OCI-LY7 (cell line): ENCODE data around the gene SEC31A. TPM values are rescaled to one million over a fixed set of nuclear protein-coding genes. Genes with fewer than 3 reads are reported as not detected.

Experiments used
- BruUV-seq: library from RNA; stranded (reverse); fragments of 400-500 nt; replicated peaks from 2 replicates; lab custom pipeline; 2021; lab: Mats Ljungman, UMichigan
- CTCF ChIA-PET: fragments of 300-600 bp; sonication (Branson Sonifier 250); formaldehyde crosslinking; loops from one replicate; lab custom pipeline; 2022; ENCODE audit warnings: antibody characterized with exemption; ENCODE audit not compliant: unreplicated experiment; lab: Charles Lee
- POLR2A ChIA-PET: fragments of 300-600 bp; sonication (Branson Sonifier 250); formaldehyde crosslinking; loops from one replicate; lab custom pipeline; 2022; ENCODE audit warnings: antibody characterized with exemption; lab: Charles Lee
- DNase-seq: peaks from one replicate; pipeline ENCODE4 v3.0.0-alpha.2; 2015; ENCODE audit warnings: low spot score
- H2AFZ ChIP-seq: fragments of 200-600 bp; sonication (generic), shearing (Covaris generic); 2 replicates; pipeline ENCODE4 v1.6.1; 2014; ENCODE audit warnings: mild to moderate bottlenecking, antibody characterized with exemption, low read length, moderate library complexity
- H3K27ac ChIP-seq: fragments of 200-600 bp; sonication (generic); 2 replicates; pipeline ENCODE4 v1.5.1; 2014; ENCODE audit warnings: mixed run types, low read depth, mild to moderate bottlenecking, moderate library complexity, low read length, inconsistent platforms; ENCODE audit not compliant: poor library complexity, severe bottlenecking
- H3K36me3 ChIP-seq: fragments of 200-600 bp; sonication (generic); 2 replicates; pipeline ENCODE4 v1.6.1; 2014; ENCODE audit warnings: mild to moderate bottlenecking, antibody characterized with exemption, low read length, moderate library complexity, mixed read lengths; ENCODE audit not compliant: insufficient read depth
- H3K4me1 ChIP-seq: fragments of 200-600 bp; sonication (generic); 2 replicates; pipeline ENCODE4 v1.5.1; 2014; ENCODE audit warnings: mild to moderate bottlenecking, low read length; ENCODE audit not compliant: insufficient read depth, poor library complexity, severe bottlenecking
- H3K4me2 ChIP-seq: fragments of 200-600 bp; sonication (generic); 2 replicates; pipeline ENCODE4 v1.6.1; 2014; ENCODE audit warnings: mild to moderate bottlenecking, low read length
- H3K4me3 ChIP-seq: fragments of 200-600 bp; sonication (generic); 2 replicates; pipeline ENCODE4 v1.5.1; 2014; ENCODE audit warnings: mild to moderate bottlenecking, low read depth, low read length; ENCODE audit not compliant: poor library complexity, severe bottlenecking
- H3K79me2 ChIP-seq: fragments of 200-600 bp; sonication (generic); 2 replicates; pipeline ENCODE4 v1.6.1; 2016; ENCODE audit warnings: low read depth, mild to moderate bottlenecking, low read length, moderate library complexity, mixed read lengths; ENCODE audit not compliant: insufficient read depth
- H3K9me2 ChIP-seq: fragments of 200-600 bp; sonication (generic); 2 replicates; pipeline ENCODE4 v1.6.1; 2016; ENCODE audit warnings: mild to moderate bottlenecking, low read length, mixed read lengths; ENCODE audit not compliant: insufficient read depth
- H3K9me3 ChIP-seq: fragments of 200-600 bp; sonication (generic); 2 replicates; pipeline ENCODE4 v1.6.1; 2014; ENCODE audit warnings: mild to moderate bottlenecking, mixed run types, low read length, mixed read lengths
- H4K20me1 ChIP-seq: fragments of 200-600 bp; sonication (generic); 2 replicates; pipeline ENCODE4 v1.6.1; 2014; ENCODE audit warnings: mild to moderate bottlenecking, antibody characterized with exemption, low read length, moderate library complexity, mixed read lengths; ENCODE audit not compliant: insufficient read depth
- CTCF ChIP-seq: fragments of 200-600 bp; sonication (generic); conservative IDR thresholded peaks from 2 replicates; pipeline ENCODE4 v1.5.1; 2014; ENCODE audit warnings: mild to moderate bottlenecking, antibody characterized with exemption, low read length, moderate library complexity, mixed read lengths
- EZH2phosphoT487 ChIP-seq: fragments of 200-600 bp; sonication (generic); IDR thresholded peaks from 2 replicates; pipeline ENCODE4 v1.6.1; 2018; ENCODE audit warnings: low read depth, borderline replicate concordance, mild to moderate bottlenecking, mixed run types, antibody characterized with exemption, low read length, moderate library complexity, mixed read lengths
- intact Hi-C: fragments of 100-400 bp; cut with micrococcal nuclease; formaldehyde crosslinking; loops from one replicate; pipeline ENCODE4 v1.10.0; 2022; ENCODE audit not compliant: unreplicated experiment
- total RNA-seq, 2 experiments: library from RNA; depleted of rRNA in 1 of 2; stranded (reverse); fragments of >200 nt in 1 of 2; shearing (Covaris generic) in 1 of 2; gene quantifications; 2 replicates each; pipeline ENCODE4 v1.2.3, GENCODE V29; 2014 to 2022

Gene SEC31A
- total RNA-seq, 2 experiments from 2014 or later = 93.4 to 135 TPM

GRCh38 chr4:82852751-82853285, 38.1 kb downstream of the SEC31A start:
- Histone ChIP-seq H3K79me2 (no peaks in the 10 kb centered on the region), H3K9me3 (no peaks in the 10 kb centered on the region), H3K4me2 (no peak overlapping the region), H2AFZ (no peak overlapping the region), H3K4me3 (no peak overlapping the region), H3K36me3 (peaks cover 97% of the 10 kb centered on the region), H3K4me1 (no peaks in the 10 kb centered on the region), H3K27ac (no peak overlapping the region), H3K9me2 (no peaks in the 10 kb centered on the region), H4K20me1 (no peaks in the 10 kb centered on the region)
- POLR2A ChIA-PET = interaction anchor here (0.6 to 1.4 kb wide), 6 partner anchors 12 to 181 kb away, joined by 3 to 4 read pairs (median 3); no protein-coding TSS in a partner anchor
- intact Hi-C loops = no loop called here
- CTCF ChIA-PET = no interaction called here
- BruUV-seq = no TSS peak
- no peak for DNase-seq
- TF ChIP-seq EZH2phosphoT487 (no peak), CTCF (no peak)

GRCh38 chr4:82851885-82852750, 38.8 kb downstream of the SEC31A start:
- Histone ChIP-seq H3K4me1 (no peaks in the 10 kb centered on the region), H3K9me2 (no peaks in the 10 kb centered on the region), H4K20me1 (no peaks in the 10 kb centered on the region), H3K27ac (no peak overlapping the region), H3K79me2 (no peaks in the 10 kb centered on the region), H2AFZ (no peak overlapping the region), H3K4me3 (no peak overlapping the region), H3K36me3 (peaks cover 97% of the 10 kb centered on the region), H3K4me2 (no peak overlapping the region), H3K9me3 (no peaks in the 10 kb centered on the region)
- intact Hi-C loops = no loop called here
- ChIA-PET POLR2A (interaction anchor here (0.6 to 1.4 kb wide), 8 partner anchors 11 to 196 kb away, joined by 3 to 4 read pairs (median 3); no protein-coding TSS in a partner anchor), CTCF (no interaction called here)
- BruUV-seq = no TSS peak
- TF ChIP-seq CTCF = peak; percentile 73
- TF ChIP-seq EZH2phosphoT487 = no peak
- peak; percentile 54 for DNase-seq

- ChIA-PET POLR2A (interaction anchor here (0.5 to 1.4 kb wide), 4 partner anchors 16 to 108 kb away, joined by 3 read pairs; no protein-coding TSS in a partner anchor), CTCF (no interaction called here)
- Histone ChIP-seq H3K79me2 (no peaks in the 10 kb centered on the region), H3K4me1 (no peaks in the 10 kb centered on the region), H3K4me3 (no peak overlapping the region), H2AFZ (no peak overlapping the region), H3K9me3 (no peaks in the 10 kb centered on the region), H4K20me1 (no peaks in the 10 kb centered on the region), H3K27ac (no peak overlapping the region), H3K9me2 (no peaks in the 10 kb centered on the region), H3K36me3 (peaks cover 94% of the 10 kb centered on the region), H3K4me2 (no peak overlapping the region)
- DNase-seq = no peak
- TF ChIP-seq CTCF (no peak), EZH2phosphoT487 (no peak)
- no TSS peak for BruUV-seq
- intact Hi-C loops = no loop called here
Measured at GRCh38 chr4:82851318-82851717, 39.6 kb downstream of the SEC31A start.
